ENCODE data around the gene MARCHF11. TPM values are rescaled to one million over a fixed set of nuclear protein-coding genes. Genes with fewer than 3 reads are reported as not detected.

Gene MARCHF11
- total and polyA plus RNA-seq, 2 experiments from 2014 or later = 0.17 to 1.5 TPM

- H3K4me1 Mint-ChIP-seq = no peaks in the 10 kb centered on the region
- Histone ChIP-seq H4K20me1 (replicated peaks; ENCODE audit: insufficient read depth) (no peaks in the 10 kb centered on the region), H3K79me2 (replicated peaks; ENCODE audit: insufficient read depth) (no peaks in the 10 kb centered on the region), H3K27me3 (ENCODE audit: insufficient read depth) (no peaks in the 10 kb centered on the region), H3K4me2 (no peak overlapping the region), H3F3A (replicated peaks; ENCODE audit: low read depth) (no peaks in the 10 kb centered on the region), H3K4me1 (ENCODE audit: insufficient read depth) (no peaks in the 10 kb centered on the region), H3K4me3 (no peak overlapping the region), H3K36me3 (ENCODE audit: insufficient read depth) (no peaks in the 10 kb centered on the region), H3K9me2 (ENCODE audit: insufficient read depth) (no peaks in the 10 kb centered on the region), H2AFZ (no peak overlapping the region), H3K27ac (ENCODE audit: low read depth) (no peak overlapping the region)
- no peak overlapping the region for H3K4me3 Mint-ChIP-seq
- DNase-seq (ENCODE audit: low spot score) (no peak), ATAC-seq (no peak)
- no peaks in the 10 kb centered on the region for H3K9me3 Mint-ChIP-seq
- TF ChIP-seq CREB1 (CRISPR knock-in tag; IDR thresholded peaks at IDR 0.05; ENCODE audit: low read depth) (no peak), ETS1 (IDR thresholded peaks at IDR 0.05) (no peak)
- no peaks in the 10 kb centered on the region for H3K36me3 Mint-ChIP-seq (ENCODE audit: low read depth)
- H3K27ac Mint-ChIP-seq = no peak overlapping the region
- peaks cover 5% of the 10 kb centered on the region for H3K27me3 Mint-ChIP-seq (ENCODE audit: insufficient read depth, low read depth, poor library complexity)
These were observed 150.9 kb downstream of the MARCHF11 start for GRCh38 chr5:16028708-16029107.

GRCh38 chr5:16025681-16026080 is 153.9 kb downstream of the MARCHF11 start:
- no peaks in the 10 kb centered on the region for H3K79me2 ChIP-seq (replicated peaks; ENCODE audit: insufficient read depth)
- TF ChIP-seq JUNB (IDR thresholded peaks at IDR 0.05; ENCODE audit: unreplicated experiment) (no peak), ZNF331 (CRISPR knock-in tag; IDR thresholded peaks at IDR 0.05; ENCODE audit: low read depth) (no peak), ZNF114 (CRISPR knock-in tag; IDR thresholded peaks at IDR 0.05) (no peak), CTCF (conservative IDR thresholded peaks at IDR 0.05; ENCODE audit: low read depth in 2 of 2) (no peak), REST (IDR thresholded peaks at IDR 0.05; ENCODE audit: unreplicated experiment) (no peak), ETS1 (IDR thresholded peaks at IDR 0.05) (no peak), STAT1 (IDR thresholded peaks at IDR 0.05; ENCODE audit: unreplicated experiment) (no peak)

More at GRCh38 chr5:16025681-16026080, 153.9 kb downstream of the MARCHF11 start:
- H3K27me3 Mint-ChIP-seq (ENCODE audit: insufficient read depth, low read depth, poor library complexity) = peaks cover 5% of the 10 kb centered on the region
- ATAC-seq (no peak), DNase-seq (ENCODE audit: low spot score) (no peak)
- Histone ChIP-seq H2AFZ (no peak overlapping the region), H4K20me1 (replicated peaks; ENCODE audit: insufficient read depth) (no peaks in the 10 kb centered on the region), H3K9me2 (ENCODE audit: insufficient read depth) (no peaks in the 10 kb centered on the region), H3K27me3 (ENCODE audit: insufficient read depth) (no peaks in the 10 kb centered on the region), H3F3A (replicated peaks; ENCODE audit: low read depth) (no peaks in the 10 kb centered on the region), H3K27ac (ENCODE audit: low read depth) (no peak overlapping the region), H3K4me1 (ENCODE audit: insufficient read depth) (no peaks in the 10 kb centered on the region), H3K36me3 (ENCODE audit: insufficient read depth) (no peaks in the 10 kb centered on the region), H3K4me3 (no peak overlapping the region), H3K4me2 (no peak overlapping the region)
- no peaks in the 10 kb centered on the region for H3K36me3 Mint-ChIP-seq (ENCODE audit: low read depth)
- H3K27ac Mint-ChIP-seq = no peak overlapping the region
- H3K9me3 Mint-ChIP-seq = no peaks in the 10 kb centered on the region
- no peak overlapping the region for H3K4me3 Mint-ChIP-seq
- H3K4me1 Mint-ChIP-seq = no peaks in the 10 kb centered on the region

Data from GM23338 (cell line).